Measurements from ENCODE around the gene SRGN. TPM values are rescaled to one million over a fixed set of nuclear protein-coding genes. Genes with fewer than 3 reads are reported as not detected.

SRGN gene
- polyA plus RNA-seq, 1 donor, result 34.5 TPM

DNA sequence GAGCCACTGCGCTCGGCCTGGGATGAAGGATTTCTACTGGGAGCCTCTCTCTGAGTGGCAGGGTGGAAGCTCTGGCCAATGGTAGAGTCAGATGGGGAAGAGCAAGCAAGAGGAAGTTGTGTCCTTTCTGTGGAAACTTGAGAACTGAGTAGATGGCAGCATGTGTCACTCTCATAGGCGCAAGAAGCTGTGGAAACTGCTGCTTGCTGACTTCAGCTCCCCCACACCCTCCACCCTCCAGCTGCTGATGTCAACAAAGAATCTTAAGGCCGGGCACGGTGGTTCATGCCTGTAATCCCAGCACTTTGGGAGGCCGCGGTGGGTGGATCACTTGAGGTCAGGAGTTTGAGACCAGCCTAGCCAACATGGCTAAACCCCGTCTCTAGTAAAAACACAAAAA is 39.8 kb upstream of the SRGN start:
- Histone ChIP-seq H3K4me1 (ENCODE audit: control insufficient read depth, insufficient read depth, low read length) (no peaks in the 10 kb centered on the region), H3K27ac (ENCODE audit: low read length) (peak overlapping the region; percentile 15), H3K9me3 (ENCODE audit: control insufficient read depth, low read depth, low read length) (no peaks in the 10 kb centered on the region), H3K27me3 (ENCODE audit: control insufficient read depth, insufficient read depth, low read length) (no peaks in the 10 kb centered on the region), H3K4me3 (ENCODE audit: low read length) (no peak overlapping the region), H3K36me3 (ENCODE audit: control insufficient read depth, insufficient read depth, low read length) (no peaks in the 10 kb centered on the region)
- WGBS (ENCODE audit: insufficient coverage, low lambda C conversion rate), result no CpG with 5 or more reads among the region's 8 CpGs
- no peak for DNase-seq

DNA sequence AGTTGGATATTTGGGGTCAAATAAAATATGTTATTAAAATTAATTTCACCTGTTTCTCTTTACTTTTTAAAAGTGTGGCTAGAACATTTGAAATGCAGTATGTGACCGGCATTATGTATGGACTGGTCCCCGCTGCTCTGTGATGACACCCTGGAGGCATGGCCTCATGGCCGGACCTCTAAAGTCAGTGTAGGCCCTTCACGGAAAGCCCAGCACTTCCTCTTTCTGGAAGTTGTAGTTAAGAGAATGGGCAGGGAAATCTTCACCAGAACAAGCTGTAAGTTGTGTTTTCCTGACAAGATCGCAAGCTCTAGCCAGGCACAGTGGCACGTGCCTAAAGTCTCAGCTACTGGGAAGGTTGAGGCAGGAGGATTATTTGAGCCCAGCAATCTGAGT is 38.3 kb upstream of the SRGN start:
- Histone ChIP-seq H3K9me3 (ENCODE audit: control insufficient read depth, low read depth, low read length) (no peaks in the 10 kb centered on the region), H3K36me3 (ENCODE audit: control insufficient read depth, insufficient read depth, low read length) (no peaks in the 10 kb centered on the region), H3K4me1 (ENCODE audit: control insufficient read depth, insufficient read depth, low read length) (no peaks in the 10 kb centered on the region), H3K4me3 (ENCODE audit: low read length) (no peak overlapping the region), H3K27ac (ENCODE audit: low read length) (no peak overlapping the region), H3K27me3 (ENCODE audit: control insufficient read depth, insufficient read depth, low read length) (no peaks in the 10 kb centered on the region)
- DNase-seq, result no peak
- no CpG with 5 or more reads among the region's 6 CpGs for WGBS (ENCODE audit: insufficient coverage, low lambda C conversion rate)

DNA sequence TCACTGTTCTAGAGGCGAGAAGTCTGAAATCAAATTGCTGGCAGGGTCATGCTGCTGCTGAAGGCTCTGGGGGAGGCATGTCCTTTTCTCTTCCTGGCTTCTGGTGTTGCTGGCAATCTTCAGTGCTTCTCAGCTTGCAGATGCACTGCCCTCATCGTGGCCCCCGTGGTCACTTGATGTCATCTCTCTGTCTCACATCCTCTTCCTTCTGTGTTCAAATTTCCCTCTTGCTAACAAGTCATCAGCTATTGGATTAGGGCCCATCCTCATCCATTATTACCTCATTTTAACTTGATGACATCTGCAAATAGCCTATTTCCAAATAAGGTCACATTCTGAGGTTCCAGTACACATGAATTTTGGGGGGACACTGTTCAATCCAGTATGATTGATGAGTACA is 36.6 kb upstream of the SRGN start:
- WGBS (ENCODE audit: insufficient coverage, low lambda C conversion rate), result 100% methylated on average over 1 of the region's 3 CpGs

DNA sequence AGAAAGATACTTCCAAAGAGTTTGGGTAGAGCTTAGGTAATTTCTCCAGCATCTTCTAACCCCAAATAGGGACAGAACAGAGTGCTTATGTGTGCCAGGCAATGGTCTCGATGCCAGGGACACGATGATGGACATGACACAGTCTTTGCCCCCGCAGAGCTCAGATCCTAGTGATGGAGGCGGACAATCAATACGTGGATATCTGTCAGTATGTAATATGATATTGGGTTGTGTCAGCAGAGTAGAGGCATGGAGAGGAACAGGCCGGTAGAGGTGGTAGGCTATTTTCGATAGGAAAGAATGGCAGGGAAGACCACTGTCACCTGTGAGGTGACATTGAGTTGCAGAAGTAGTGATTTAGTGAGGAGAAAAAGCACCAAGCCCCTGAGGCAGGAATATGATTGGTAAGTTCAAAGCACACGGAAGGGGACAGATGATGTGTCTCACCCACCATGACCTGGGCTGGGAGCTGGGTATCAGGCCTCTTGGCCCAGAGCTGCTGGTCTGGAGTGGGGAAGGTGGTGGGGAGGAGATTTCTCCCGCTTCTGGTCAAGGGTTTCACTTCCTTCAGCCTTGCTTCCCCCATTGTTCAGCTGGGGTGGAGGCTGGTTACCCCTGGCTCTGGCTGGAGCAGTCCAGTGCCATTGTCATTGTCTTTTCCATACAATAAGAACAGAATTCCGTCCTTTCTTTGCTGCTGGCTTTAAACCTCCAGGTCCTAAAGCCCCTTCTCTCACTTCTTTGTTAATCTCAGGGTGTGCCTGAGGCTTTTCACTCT is 36.0 kb upstream of the SRGN start:
- DNase-seq, result no peak
- Histone ChIP-seq H3K27ac (ENCODE audit: low read length) (no peak overlapping the region), H3K4me1 (ENCODE audit: control insufficient read depth, insufficient read depth, low read length) (no peaks in the 10 kb centered on the region)

More for the DNA sequence above, 36.6 kb upstream of the SRGN start:
- H3K9me3 ChIP-seq (ENCODE audit: control insufficient read depth, low read depth, low read length), result no peaks in the 10 kb centered on the region
- no peaks in the 10 kb centered on the region for H3K36me3 ChIP-seq (ENCODE audit: control insufficient read depth, insufficient read depth, low read length)
- no peaks in the 10 kb centered on the region for H3K4me1 ChIP-seq (ENCODE audit: control insufficient read depth, insufficient read depth, low read length)
- H3K27ac ChIP-seq (ENCODE audit: low read length), result no peak overlapping the region
- no peak overlapping the region for H3K4me3 ChIP-seq (ENCODE audit: low read length)
- H3K27me3 ChIP-seq (ENCODE audit: control insufficient read depth, insufficient read depth, low read length), result no peaks in the 10 kb centered on the region
- DNase-seq, result no peak

GRCh38 chr10:69052736-69053135 is 35.2 kb upstream of the SRGN start:
- no peaks in the 10 kb centered on the region for H3K9me3 ChIP-seq (ENCODE audit: control insufficient read depth, low read depth, low read length)
- H3K4me1 ChIP-seq (ENCODE audit: control insufficient read depth, insufficient read depth, low read length), result no peaks in the 10 kb centered on the region
- no peaks in the 10 kb centered on the region for H3K27me3 ChIP-seq (ENCODE audit: control insufficient read depth, insufficient read depth, low read length)
- 73% methylated on average over 2 of the region's 6 CpGs for WGBS (ENCODE audit: insufficient coverage, low lambda C conversion rate)
- no peaks in the 10 kb centered on the region for H3K36me3 ChIP-seq (ENCODE audit: control insufficient read depth, insufficient read depth, low read length)
- DNase-seq, result no peak
- H3K27ac ChIP-seq (ENCODE audit: low read length), result no peak overlapping the region
- H3K4me3 ChIP-seq (ENCODE audit: low read length), result no peak overlapping the region

More for the DNA sequence above, 36.0 kb upstream of the SRGN start:
- H3K36me3 ChIP-seq (ENCODE audit: control insufficient read depth, insufficient read depth, low read length), result no peaks in the 10 kb centered on the region
- H3K27me3 ChIP-seq (ENCODE audit: control insufficient read depth, insufficient read depth, low read length), result no peaks in the 10 kb centered on the region
- no peak overlapping the region for H3K4me3 ChIP-seq (ENCODE audit: low read length)
- 80% methylated on average over 1 of the region's 10 CpGs for WGBS (ENCODE audit: insufficient coverage, low lambda C conversion rate)
- no peaks in the 10 kb centered on the region for H3K9me3 ChIP-seq (ENCODE audit: control insufficient read depth, low read depth, low read length)

- H3K27me3 ChIP-seq (ENCODE audit: control insufficient read depth, insufficient read depth, low read length), result no peaks in the 10 kb centered on the region
- DNase-seq, result no peak
- WGBS (ENCODE audit: insufficient coverage, low lambda C conversion rate), result no CpG with 5 or more reads among the region's 2 CpGs
- H3K27ac ChIP-seq (ENCODE audit: low read length), result no peak overlapping the region
- H3K9me3 ChIP-seq (ENCODE audit: control insufficient read depth, low read depth, low read length), result no peaks in the 10 kb centered on the region
- H3K36me3 ChIP-seq (ENCODE audit: control insufficient read depth, insufficient read depth, low read length), result no peaks in the 10 kb centered on the region
- no peak overlapping the region for H3K4me3 ChIP-seq (ENCODE audit: low read length)
- no peaks in the 10 kb centered on the region for H3K4me1 ChIP-seq (ENCODE audit: control insufficient read depth, insufficient read depth, low read length)
Measured at GRCh38 chr10:69055241-69055640, 32.7 kb upstream of the SRGN start.

- no peak overlapping the region for H3K4me3 ChIP-seq (ENCODE audit: low read length)
- H3K27ac ChIP-seq (ENCODE audit: low read length), result peak overlapping the region; percentile 23
- no peak for DNase-seq
- no CpG with 5 or more reads among the region's 7 CpGs for WGBS (ENCODE audit: insufficient coverage, low lambda C conversion rate)
- no peaks in the 10 kb centered on the region for H3K27me3 ChIP-seq (ENCODE audit: control insufficient read depth, insufficient read depth, low read length)
- no peaks in the 10 kb centered on the region for H3K9me3 ChIP-seq (ENCODE audit: control insufficient read depth, low read depth, low read length)
- no peaks in the 10 kb centered on the region for H3K4me1 ChIP-seq (ENCODE audit: control insufficient read depth, insufficient read depth, low read length)
- H3K36me3 ChIP-seq (ENCODE audit: control insufficient read depth, insufficient read depth, low read length), result no peaks in the 10 kb centered on the region
Measured at GRCh38 chr10:69056129-69056528, 31.8 kb upstream of the SRGN start.

DNA sequence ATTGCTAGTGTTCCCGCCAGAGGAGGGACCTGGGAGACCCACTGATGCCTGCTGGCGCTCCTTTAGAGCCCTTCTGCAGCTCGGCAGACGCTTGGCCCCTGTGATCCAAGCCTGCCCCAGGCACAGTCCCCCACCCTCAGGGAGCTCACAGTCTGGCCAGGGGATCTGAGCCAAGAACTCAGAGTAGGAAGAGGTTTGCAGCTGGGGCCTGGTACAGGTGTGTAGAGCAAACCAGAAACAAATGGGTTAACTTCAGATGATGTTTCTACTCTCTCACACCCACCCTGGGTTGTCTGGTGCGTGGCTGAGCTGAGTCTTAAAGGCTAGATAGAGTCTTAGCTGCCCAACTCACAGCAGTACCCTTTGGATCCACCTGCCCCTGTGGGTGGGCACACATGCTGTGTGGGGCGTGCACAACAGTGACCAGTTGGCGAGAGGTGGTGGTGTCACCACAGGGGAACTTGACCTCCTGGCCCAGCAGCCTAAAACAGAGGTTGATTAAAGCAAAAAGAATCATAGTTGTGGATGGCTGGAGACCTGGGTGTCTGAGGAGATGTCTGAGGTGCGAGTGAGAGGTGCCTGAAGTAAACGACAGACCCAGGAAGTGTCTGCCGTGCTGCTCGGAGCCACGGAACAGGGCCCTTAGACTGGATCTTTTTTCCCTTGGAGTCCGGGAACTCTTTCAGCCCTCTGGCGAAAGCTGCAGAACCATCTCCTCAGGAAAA is 31.2 kb upstream of the SRGN start:
- Histone ChIP-seq H3K9me3 (ENCODE audit: control insufficient read depth, low read depth, low read length) (no peaks in the 10 kb centered on the region), H3K4me1 (ENCODE audit: control insufficient read depth, insufficient read depth, low read length) (peaks cover under 1% of the 10 kb centered on the region), H3K27ac (ENCODE audit: low read length) (peak overlapping the region; percentile 23), H3K4me3 (ENCODE audit: low read length) (no peak overlapping the region), H3K27me3 (ENCODE audit: control insufficient read depth, insufficient read depth, low read length) (no peaks in the 10 kb centered on the region), H3K36me3 (ENCODE audit: control insufficient read depth, insufficient read depth, low read length) (no peaks in the 10 kb centered on the region)
- DNase-seq, result no peak
- no CpG with 5 or more reads among the region's 14 CpGs for WGBS (ENCODE audit: insufficient coverage, low lambda C conversion rate)

DNA sequence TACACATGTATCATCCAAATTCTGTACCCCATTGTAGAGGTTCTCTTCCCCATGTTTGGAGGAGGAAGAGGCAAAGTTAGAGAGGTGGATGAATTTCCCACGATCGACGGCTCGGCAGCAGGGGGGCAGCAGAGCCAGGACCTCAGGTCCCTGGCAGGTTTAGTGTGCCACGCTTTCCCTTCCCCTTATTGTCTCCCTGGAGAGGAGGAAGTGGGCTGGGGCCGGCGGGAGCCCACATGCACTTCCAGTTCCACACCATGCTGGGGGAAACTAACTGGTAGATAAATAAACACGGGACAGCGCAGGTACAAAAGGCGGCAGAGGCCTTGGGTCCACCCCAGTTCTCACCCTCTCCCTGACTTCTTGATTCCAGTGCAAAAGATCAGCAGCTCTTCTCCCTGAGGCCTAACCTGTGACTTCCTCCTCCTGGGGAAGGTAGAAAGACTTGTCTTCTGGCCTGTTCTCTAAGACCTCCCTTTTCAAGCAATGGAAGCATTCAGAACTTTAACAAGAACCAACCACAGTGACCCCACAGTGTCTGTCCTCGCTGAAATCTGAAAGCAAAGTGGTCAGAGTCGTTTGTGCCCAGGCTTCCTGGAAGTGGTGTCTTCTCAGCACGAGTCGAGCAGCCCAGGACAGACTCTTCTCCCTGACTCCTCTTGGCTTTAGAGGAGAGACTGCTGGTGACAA is 30.5 kb upstream of the SRGN start:
- DNase-seq, result peak in 1 of 2 donors; percentile 14
- no peaks in the 10 kb centered on the region for H3K36me3 ChIP-seq (ENCODE audit: control insufficient read depth, insufficient read depth, low read length)
- H3K27ac ChIP-seq (ENCODE audit: low read length), result peak overlapping the region; percentile 42
- no CpG with 5 or more reads among the region's 14 CpGs for WGBS (ENCODE audit: insufficient coverage, low lambda C conversion rate)
- H3K4me1 ChIP-seq (ENCODE audit: control insufficient read depth, insufficient read depth, low read length), result peaks cover 6% of the 10 kb centered on the region
- H3K4me3 ChIP-seq (ENCODE audit: low read length), result no peak overlapping the region
- H3K9me3 ChIP-seq (ENCODE audit: control insufficient read depth, low read depth, low read length), result no peaks in the 10 kb centered on the region
- no peaks in the 10 kb centered on the region for H3K27me3 ChIP-seq (ENCODE audit: control insufficient read depth, insufficient read depth, low read length)

DNA sequence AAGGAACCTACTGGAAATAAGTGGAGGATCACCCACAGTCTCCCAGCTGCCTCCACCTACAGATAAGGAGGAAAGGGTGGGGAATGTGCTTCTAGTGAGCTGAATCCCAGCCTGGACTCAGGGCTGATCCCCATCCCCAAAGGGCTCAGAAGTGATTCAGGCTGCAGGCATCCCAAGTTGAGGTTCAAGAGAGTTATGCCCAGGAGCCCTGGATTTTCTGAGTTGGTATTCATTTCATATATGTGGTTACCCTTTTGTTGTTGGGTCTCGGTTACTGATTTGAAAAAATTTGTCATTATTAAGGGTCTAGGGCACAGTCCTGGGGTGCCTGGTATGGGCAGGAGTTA is 30.0 kb upstream of the SRGN start:
- Histone ChIP-seq H3K27ac (ENCODE audit: low read length) (no peak overlapping the region), H3K36me3 (ENCODE audit: control insufficient read depth, insufficient read depth, low read length) (no peaks in the 10 kb centered on the region), H3K4me1 (ENCODE audit: control insufficient read depth, insufficient read depth, low read length) (peaks cover 6% of the 10 kb centered on the region), H3K27me3 (ENCODE audit: control insufficient read depth, insufficient read depth, low read length) (no peaks in the 10 kb centered on the region), H3K9me3 (ENCODE audit: control insufficient read depth, low read depth, low read length) (no peaks in the 10 kb centered on the region), H3K4me3 (ENCODE audit: low read length) (no peak overlapping the region)
- DNase-seq, result no peak
- WGBS (ENCODE audit: insufficient coverage, low lambda C conversion rate), result no CpG with 5 or more reads among the region's 1 CpG
